Loucy (cell line): ENCODE data around the gene TAF11L14.

Experiments used
- H2AFZ ChIP-seq: fragments of 200-600 bp; sonication (generic); 2 replicates; pipeline ENCODE4 v1.6.0; 2016; ENCODE audit warnings: antibody characterized with exemption, mild to moderate bottlenecking, low read length, moderate library complexity
- H3F3A ChIP-seq: fragments of 200-600 bp; 2 replicates; pipeline ENCODE4 v1.6.0; 2016; ENCODE audit warnings: antibody characterized with exemption, low read depth, mild to moderate bottlenecking
- H3K27me3 ChIP-seq: fragments of 200-600 bp; sonication (generic); 2 replicates; pipeline ENCODE4 v1.6.1; 2014; ENCODE audit warnings: low read length, mild to moderate bottlenecking; ENCODE audit not compliant: insufficient read depth, poor library complexity, severe bottlenecking
- H3K36me3 ChIP-seq: fragments of 200-600 bp; sonication (generic); 2 replicates; pipeline ENCODE4 v1.6.1; 2016; ENCODE audit warnings: low read length; ENCODE audit not compliant: insufficient read depth
- H3K4me1 ChIP-seq: fragments of 200-600 bp; sonication (generic); 2 replicates; pipeline ENCODE4 v1.5.1; 2014; ENCODE audit warnings: low read length, mild to moderate bottlenecking; ENCODE audit not compliant: insufficient read depth, poor library complexity, severe bottlenecking
- H3K4me2 ChIP-seq: fragments of 200-600 bp; sonication (generic); 2 replicates; pipeline ENCODE4 v1.6.0; 2014; ENCODE audit warnings: antibody characterized with exemption, low read length, low read depth, mild to moderate bottlenecking; ENCODE audit not compliant: poor library complexity, severe bottlenecking
- H3K4me3 ChIP-seq: fragments of 200-600 bp; sonication (generic); 2 replicates; pipeline ENCODE4 v1.5.1; 2014; ENCODE audit warnings: low read length, mild to moderate bottlenecking, mixed read lengths; ENCODE audit not compliant: poor library complexity, severe bottlenecking
- H3K79me2 ChIP-seq: fragments of 200-600 bp; sonication (generic); 2 replicates; pipeline ENCODE4 v1.6.1; 2014; ENCODE audit warnings: low read length; ENCODE audit not compliant: insufficient read depth
- H3K9ac ChIP-seq: fragments of 200-600 bp; sonication (generic); 2 replicates; pipeline ENCODE4 v1.6.0; 2014; ENCODE audit warnings: mild to moderate bottlenecking, low read depth, low read length, moderate library complexity; ENCODE audit not compliant: poor library complexity, severe bottlenecking
- H3K9me2 ChIP-seq: fragments of 200-600 bp; sonication (generic); replicated peaks from 2 replicates; pipeline ENCODE4 v1.6.1; 2016; ENCODE audit warnings: low read depth, low read length, mixed read lengths
- H3K9me3 ChIP-seq: fragments of 200-600 bp; sonication (generic); 2 replicates; pipeline ENCODE4 v1.6.1; 2014; ENCODE audit warnings: mild to moderate bottlenecking, antibody characterized with exemption, low read length, low read depth; ENCODE audit not compliant: insufficient read depth
- H4K20me1 ChIP-seq: fragments of 200-600 bp; sonication (generic); 2 replicates; pipeline ENCODE4 v1.6.0; 2014; ENCODE audit warnings: antibody characterized with exemption, low read length, mild to moderate bottlenecking; ENCODE audit not compliant: insufficient read depth, poor library complexity, severe bottlenecking
- EZH2phosphoT487 ChIP-seq: fragments of 200-600 bp; IDR thresholded peaks from 2 replicates; pipeline ENCODE4 v1.6.1; 2018; ENCODE audit warnings: antibody characterized with exemption, mild to moderate bottlenecking, moderate library complexity, borderline replicate concordance
- TF ChIP-seq, protein P1 (sequence below): fragments of 200-600 bp; sonication (generic); conservative IDR thresholded peaks from 2 replicates; pipeline ENCODE4 v1.5.1; 2014; ENCODE audit warnings: mild to moderate bottlenecking, antibody characterized with exemption, low read length

The TAF11L14 gene

DNA sequence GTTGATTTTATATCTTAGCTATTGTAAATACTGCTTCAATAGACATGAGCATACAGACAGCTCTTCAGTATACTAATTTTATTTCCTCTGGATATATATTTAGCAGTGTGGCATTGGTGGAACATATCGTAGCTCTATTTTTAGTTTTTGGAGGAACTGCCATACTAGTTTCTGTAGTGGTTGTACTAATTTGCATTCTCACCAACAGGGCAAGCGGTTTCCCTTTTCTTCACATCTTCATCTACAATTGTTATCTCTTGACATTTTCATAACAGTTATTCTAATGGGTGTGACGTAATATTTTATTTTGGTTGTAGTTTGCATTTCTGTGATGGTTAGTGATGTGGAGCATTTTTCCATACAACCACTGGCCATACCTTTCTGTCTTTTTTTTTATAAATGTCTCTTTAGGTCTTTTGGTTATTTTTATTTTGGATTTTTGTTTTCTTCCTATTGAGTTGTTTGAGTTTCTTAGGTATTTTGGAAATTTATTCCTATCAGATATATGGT is 32.5 kb downstream of the TAF11L14 start:
- H3K4me1 ChIP-seq: no peaks in the 10 kb centered on the region

GRCh38 chr5:17670353-17670752 is 36.1 kb downstream of the TAF11L14 start:
- no peak overlapping the region for H3K9ac ChIP-seq
- no peak overlapping the region for H3K4me2 ChIP-seq
- TF ChIP-seq EZH2phosphoT487: no peak
- no peaks in the 10 kb centered on the region for H3F3A ChIP-seq
- H2AFZ ChIP-seq: no peak overlapping the region
- no peaks in the 10 kb centered on the region for H3K79me2 ChIP-seq
- H3K9me3 ChIP-seq: no peaks in the 10 kb centered on the region
- H3K4me1 ChIP-seq: no peaks in the 10 kb centered on the region
- no peaks in the 10 kb centered on the region for H3K36me3 ChIP-seq
- no peaks in the 10 kb centered on the region for H3K9me2 ChIP-seq
- H3K4me3 ChIP-seq: no peak overlapping the region
- H3K27me3 ChIP-seq: no peaks in the 10 kb centered on the region
- no peaks in the 10 kb centered on the region for H4K20me1 ChIP-seq

More for the DNA sequence above, 32.5 kb downstream of the TAF11L14 start:
- Histone ChIP-seq H4K20me1 (no peaks in the 10 kb centered on the region), H3K9ac (no peak overlapping the region), H3K4me3 (no peak overlapping the region), H3K9me2 (no peaks in the 10 kb centered on the region), H3K4me2 (no peak overlapping the region), H3K36me3 (no peaks in the 10 kb centered on the region), H3K79me2 (no peaks in the 10 kb centered on the region), H3K27me3 (no peaks in the 10 kb centered on the region), H2AFZ (no peak overlapping the region), H3F3A (no peaks in the 10 kb centered on the region), H3K9me3 (no peaks in the 10 kb centered on the region)
- TF ChIP-seq EZH2phosphoT487: no peak
- TF ChIP-seq, protein P1, sequence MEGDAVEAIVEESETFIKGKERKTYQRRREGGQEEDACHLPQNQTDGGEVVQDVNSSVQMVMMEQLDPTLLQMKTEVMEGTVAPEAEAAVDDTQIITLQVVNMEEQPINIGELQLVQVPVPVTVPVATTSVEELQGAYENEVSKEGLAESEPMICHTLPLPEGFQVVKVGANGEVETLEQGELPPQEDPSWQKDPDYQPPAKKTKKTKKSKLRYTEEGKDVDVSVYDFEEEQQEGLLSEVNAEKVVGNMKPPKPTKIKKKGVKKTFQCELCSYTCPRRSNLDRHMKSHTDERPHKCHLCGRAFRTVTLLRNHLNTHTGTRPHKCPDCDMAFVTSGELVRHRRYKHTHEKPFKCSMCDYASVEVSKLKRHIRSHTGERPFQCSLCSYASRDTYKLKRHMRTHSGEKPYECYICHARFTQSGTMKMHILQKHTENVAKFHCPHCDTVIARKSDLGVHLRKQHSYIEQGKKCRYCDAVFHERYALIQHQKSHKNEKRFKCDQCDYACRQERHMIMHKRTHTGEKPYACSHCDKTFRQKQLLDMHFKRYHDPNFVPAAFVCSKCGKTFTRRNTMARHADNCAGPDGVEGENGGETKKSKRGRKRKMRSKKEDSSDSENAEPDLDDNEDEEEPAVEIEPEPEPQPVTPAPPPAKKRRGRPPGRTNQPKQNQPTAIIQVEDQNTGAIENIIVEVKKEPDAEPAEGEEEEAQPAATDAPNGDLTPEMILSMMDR: no peak

DNA sequence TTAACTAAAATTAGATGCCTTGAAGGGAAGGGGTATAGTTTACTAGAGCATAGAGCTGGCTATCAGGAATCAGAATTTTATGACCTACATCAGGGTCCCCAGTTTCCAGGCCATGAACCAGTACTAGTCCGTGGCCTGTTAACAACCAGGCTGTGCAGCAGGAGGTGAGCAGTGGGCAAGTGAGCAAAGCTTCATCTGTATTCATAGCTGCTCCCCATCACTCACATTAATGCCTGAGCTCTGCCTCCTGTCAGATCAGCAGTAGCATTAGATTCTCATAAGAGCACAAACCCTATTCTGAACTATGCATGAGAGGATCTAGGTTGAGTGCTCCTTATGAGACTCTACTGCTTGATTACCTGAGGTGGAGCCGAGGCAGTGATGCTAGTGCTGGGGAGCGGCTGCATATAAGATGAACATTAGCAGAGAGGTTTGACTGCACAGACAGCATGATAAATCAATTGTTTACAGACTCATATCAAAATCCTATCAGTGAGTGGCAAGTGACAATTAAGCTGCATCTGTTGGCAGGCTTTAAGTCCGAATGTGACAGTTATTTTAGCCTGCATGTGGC is 44.6 kb downstream of the TAF11L14 start:
- Histone ChIP-seq H3K4me2 (no peak overlapping the region), H4K20me1 (no peaks in the 10 kb centered on the region), H3K9ac (no peak overlapping the region), H3K9me2 (no peaks in the 10 kb centered on the region), H3K4me1 (no peaks in the 10 kb centered on the region), H3K27me3 (no peaks in the 10 kb centered on the region), H3F3A (no peaks in the 10 kb centered on the region), H3K79me2 (no peaks in the 10 kb centered on the region), H2AFZ (no peak overlapping the region), H3K9me3 (peaks cover 3% of the 10 kb centered on the region; the same call in 1 of the 2 replicates), H3K4me3 (no peak overlapping the region), H3K36me3 (no peaks in the 10 kb centered on the region)
- TF ChIP-seq, protein P1: no peak
- TF ChIP-seq EZH2phosphoT487: no peak
